HepG2 (cell line): ENCODE data around the gene IRGQ. TPM values are rescaled to one million over a fixed set of nuclear protein-coding genes. Genes with fewer than 3 reads are reported as not detected.

Experiments
- ARID3A ChIP-seq: IDR thresholded peaks from 2 replicates; pipeline ENCODE4 v1.6.1; 2012; ENCODE audit warnings: low read depth, low read length, improper control_type of control experiment
- ATM ChIP-seq: fragments of 450-650 bp; IDR thresholded peaks from 2 replicates; pipeline ENCODE4 v1.7.1; 2017; ENCODE audit warnings: mild to moderate bottlenecking, borderline replicate concordance
- BCL3 ChIP-seq: sonication (generic); formaldehyde crosslinking; IDR thresholded peaks from 2 replicates; pipeline ENCODE4 v1.5.1; 2020; ENCODE audit warnings: mild to moderate bottlenecking, missing genetic modification reagents, moderate library complexity
- HNF4A ChIP-seq: sonication (generic); formaldehyde crosslinking; IDR thresholded peaks from 2 replicates; pipeline ENCODE4 v1.4.0; 2020; ENCODE audit warnings: missing genetic modification reagents
- JUN ChIP-seq: sonication (generic); formaldehyde crosslinking; IDR thresholded peaks from 2 replicates; pipeline ENCODE4 v1.4.0; 2020; ENCODE audit warnings: mild to moderate bottlenecking, missing genetic modification reagents
- NFE2 ChIP-seq: sonication (generic); formaldehyde crosslinking; IDR thresholded peaks from 2 replicates; pipeline ENCODE4 v1.4.0; 2020; ENCODE audit warnings: missing genetic modification reagents
- PHB2 ChIP-seq: fragments of 450-650 bp; IDR thresholded peaks from 2 replicates; pipeline ENCODE4 v1.6.1; 2018; ENCODE audit not compliant: partially characterized antibody
- POGK ChIP-seq: sonication (generic); formaldehyde crosslinking; conservative IDR thresholded peaks from 2 replicates; pipeline ENCODE4 v1.8.0; 2022; ENCODE audit warnings: mild to moderate bottlenecking, moderate library complexity, missing genetic modification reagents
- SIN3A ChIP-seq: IDR thresholded peaks from 2 replicates; pipeline ENCODE4 v1.6.1; 2011; ENCODE audit warnings: low read depth, mild to moderate bottlenecking, control low read depth, low read length, borderline replicate concordance
- SRF ChIP-seq: IDR thresholded peaks from 2 replicates; pipeline ENCODE4 v1.6.1; 2011; ENCODE audit warnings: mild to moderate bottlenecking, low read depth, low read length, moderate library complexity
- TARDBP ChIP-seq: sonication (generic); formaldehyde crosslinking; IDR thresholded peaks from 2 replicates; pipeline ENCODE4 v1.8.0; 2022; ENCODE audit warnings: mild to moderate bottlenecking, missing genetic modification reagents
- TCF7L2 ChIP-seq: IDR thresholded peaks from 2 replicates; pipeline ENCODE4 v1.6.1; 2011; ENCODE audit warnings: mild to moderate bottlenecking, low read depth, low read length, moderate library complexity
- YEATS2 ChIP-seq: sonication (generic); formaldehyde crosslinking; IDR thresholded peaks from 2 replicates; pipeline ENCODE4 v1.4.0; 2020; ENCODE audit warnings: missing genetic modification reagents, borderline replicate concordance
- ZFYVE20 ChIP-seq: sonication (generic); formaldehyde crosslinking; IDR thresholded peaks from 2 replicates; pipeline ENCODE4 v1.8.0; 2023; ENCODE audit warnings: low read depth, mild to moderate bottlenecking, moderate library complexity, missing genetic modification reagents, borderline replicate concordance
- ZHX2 ChIP-seq, 2 experiments: sonication (generic) in 1 of 2; formaldehyde crosslinking in 1 of 2; IDR thresholded peaks; 2 replicates each; pipeline versions ENCODE4 v1.6.1 to v1.9.0; 2014 to 2022; ENCODE audit warnings: antibody characterized with exemption in 1 of 2, borderline replicate concordance in 1 of 2, inconsistent platforms in 1 of 2, low read depth in 1 of 2, missing genetic modification reagents in 1 of 2
- ZNF274 ChIP-seq: sonication (generic); formaldehyde crosslinking; IDR thresholded peaks from 2 replicates; pipeline ENCODE4 v1.5.1; 2020; ENCODE audit warnings: mild to moderate bottlenecking, missing genetic modification reagents
- ZNF451 ChIP-seq: sonication (generic); formaldehyde crosslinking; IDR thresholded peaks from 2 replicates; pipeline ENCODE4 v1.5.0; 2020; ENCODE audit warnings: mild to moderate bottlenecking, missing genetic modification reagents
- polyA plus RNA-seq, 8 experiments: library from polyadenylated mRNA; depleted of rRNA in 3 of 8; stranded (reverse) in 7 of 8; unstranded in 1 of 8; fragments of >200 nt; fragmentation: Illumina TruSeq in 4 of 8; extraction: Trizol in 4 of 8; gene quantifications; 2 replicates each; pipeline versions ENCODE4 v1.2.1 to v1.2.3, GENCODE V29; 2011 to 2016; ENCODE audit warnings: low read depth in 4 of 8, missing spikeins in 1 of 8, mixed read lengths in 1 of 8; ENCODE audit not compliant: insufficient read depth in 1 of 8
- total RNA-seq, 5 experiments: library from RNA; depleted of rRNA; stranded (reverse); fragments of >200 nt; fragmentation: Illumina TruSeq; extraction: Trizol; gene quantifications; 2 replicates each; pipeline ENCODE4 v1.2.3, GENCODE V29; 2016; ENCODE audit warnings: low read depth in 1 of 5

IRGQ gene
- total and polyA plus RNA-seq, 2 of the 13 experiments (the other 11 are each of a cell fraction or from before 2014, with no cell fraction given), result 11.6 to 12.4 TPM

- peak; percentile 97 for TF ChIP-seq YEATS2 (CRISPR knock-in tag)
- peak; percentile 52; the same call in 1 of the 2 replicates for TF ChIP-seq ZNF274 (CRISPR knock-in tag)
- peak; percentile 34 for TF ChIP-seq POGK
- TF ChIP-seq NFE2 (CRISPR knock-in tag), result no peak
- 0 out of 2 replicates have a peak, but pooled peaks have one; percentile 41 for TF ChIP-seq ZNF451 (CRISPR knock-in tag)
- TF ChIP-seq TCF7L2, result no peak
- TF ChIP-seq HNF4A (CRISPR knock-in tag), result peak; percentile 47
- TF ChIP-seq PHB2, result no peak
- no peak for TF ChIP-seq ATM
- TF ChIP-seq JUN (CRISPR knock-in tag), result peak; percentile 56; the same call in 1 of the 2 replicates
- TF ChIP-seq TARDBP (CRISPR knock-in tag), result peak; percentile 86
- TF ChIP-seq SIN3A, result peak; percentile 75
- TF ChIP-seq BCL3 (CRISPR knock-in tag), result peak; percentile 84; the same call in 1 of the 2 replicates
- no peak for TF ChIP-seq ZFYVE20 (CRISPR knock-in tag)
- TF ChIP-seq ARID3A, result peak; percentile 43; the same call in 1 of the 2 replicates
- TF ChIP-seq ZHX2 (IDR thresholded peaks at IDR 0.05; ENCODE audit: low read depth), result peak; percentile 82
- no peak for TF ChIP-seq ZHX2 (CRISPR knock-in tag; IDR thresholded peaks at IDR 0.05; ENCODE audit: borderline replicate concordance)
- TF ChIP-seq SRF, result 0 out of 2 replicates have a peak, but pooled peaks have one; percentile 45
Observed at GRCh38 chr19:43595999-43596841, at the start of gene IRGQ, which contains the start of gene ZNF576 (continued).
